ENCODE results near the gene PI4KB. TPM values are rescaled to one million over a fixed set of nuclear protein-coding genes. Genes with fewer than 3 reads are reported as not detected.

The PI4KB gene
- polyA plus RNA-seq (2013): 41.6 TPM

- Histone ChIP-seq H3K36me3 (ENCODE audit: control insufficient read depth in 4 of 4, insufficient read depth in 4 of 4, low read length in 3 of 4) (peaks cover 0 to 21% (median 14%) of the 10 kb centered on the region in 4 experiments), H3K9me3 (ENCODE audit: control extremely low read depth in 1 of 5, control insufficient read depth in 4 of 5, insufficient read depth in 2 of 5, low read depth in 1 of 5, low read length in 4 of 5) (no peaks in the 10 kb centered on the region), H3K27me3 (replicated peaks in 2 of 5; ENCODE audit: control insufficient read depth in 4 of 5, insufficient read depth in 5 of 5, low read length in 4 of 5) (no peaks in the 10 kb centered on the region), H3K4me1 (ENCODE audit: control extremely low read depth in 1 of 4, control insufficient read depth in 4 of 4, insufficient read depth in 4 of 4, low read length in 3 of 4) (peaks cover 4 to 28% (median 20%) of the 10 kb centered on the region in 4 experiments), H3K27ac (ENCODE audit: insufficient read depth in 1 of 2, low read depth in 1 of 2, low read length in 2 of 2, poor library complexity in 1 of 2, severe bottlenecking in 2 of 2) (peak within 1 kb of the TSS; percentile 99 to 100), H3K4me3 (ENCODE audit: control insufficient read depth in 1 of 7, extremely low read depth in 1 of 7, insufficient read depth in 4 of 7, low read depth in 2 of 7, low read length in 6 of 7) (peak within 1 kb of the TSS; percentile 41 to 93 (median 77))
- POLR2A ChIA-PET: interaction anchor here (0.6 to 1.7 kb wide), 8 partner anchors 9 to 133 kb away, joined by 3 to 6 read pairs (median 4); partner anchors contain the start of genes PSMB4 and ZNF687
- 0% methylated on average over 24 of the region's 40 CpGs for WGBS (ENCODE audit: insufficient coverage)
- DNase-seq: peak; percentile 98 to 99 (median 99)
- CTCF ChIA-PET: interaction anchor here (1.0 to 41.8 kb wide), 6 partner anchors 5 to 76 kb away, joined by 3 to 644 read pairs (median 4); partner anchors contain the start of gene PI4KB
Observed at GRCh38 chr1:151327223-151327902, at the start of gene PI4KB. TSS of gene PI4KB (minus strand) at chr1:151327416. CDS start at chr1:151316481, 10,935 bp downstream.

GRCh38 chr1:151373196-151373595 lies 46.0 kb upstream of the PI4KB start:
- Histone ChIP-seq H3K9me3 (ENCODE audit: control extremely low read depth in 1 of 5, control insufficient read depth in 4 of 5, insufficient read depth in 2 of 5, low read depth in 1 of 5, low read length in 4 of 5) (no peaks in the 10 kb centered on the region), H3K27me3 (replicated peaks in 2 of 5; ENCODE audit: control insufficient read depth in 4 of 5, insufficient read depth in 5 of 5, low read length in 4 of 5) (no peaks in the 10 kb centered on the region), H3K27ac (ENCODE audit: insufficient read depth in 1 of 2, low read depth in 1 of 2, low read length in 2 of 2, poor library complexity in 1 of 2, severe bottlenecking in 2 of 2) (no peak overlapping the region), H3K4me1 (ENCODE audit: control extremely low read depth in 1 of 4, control insufficient read depth in 4 of 4, insufficient read depth in 4 of 4, low read length in 3 of 4) (peaks cover 0 to 27% (median 20%) of the 10 kb centered on the region in 4 experiments), H3K36me3 (ENCODE audit: control insufficient read depth in 4 of 4, insufficient read depth in 4 of 4, low read length in 3 of 4) (no peaks in the 10 kb centered on the region), H3K4me3 (ENCODE audit: control insufficient read depth in 1 of 7, extremely low read depth in 1 of 7, insufficient read depth in 4 of 7, low read depth in 2 of 7, low read length in 6 of 7) (no peak overlapping the region)
- WGBS (ENCODE audit: insufficient coverage): 100% methylated on average over 6 of the region's 14 CpGs
- ChIA-PET POLR2A (no interaction called here), CTCF (no interaction called here)
- no peak for DNase-seq

DNA sequence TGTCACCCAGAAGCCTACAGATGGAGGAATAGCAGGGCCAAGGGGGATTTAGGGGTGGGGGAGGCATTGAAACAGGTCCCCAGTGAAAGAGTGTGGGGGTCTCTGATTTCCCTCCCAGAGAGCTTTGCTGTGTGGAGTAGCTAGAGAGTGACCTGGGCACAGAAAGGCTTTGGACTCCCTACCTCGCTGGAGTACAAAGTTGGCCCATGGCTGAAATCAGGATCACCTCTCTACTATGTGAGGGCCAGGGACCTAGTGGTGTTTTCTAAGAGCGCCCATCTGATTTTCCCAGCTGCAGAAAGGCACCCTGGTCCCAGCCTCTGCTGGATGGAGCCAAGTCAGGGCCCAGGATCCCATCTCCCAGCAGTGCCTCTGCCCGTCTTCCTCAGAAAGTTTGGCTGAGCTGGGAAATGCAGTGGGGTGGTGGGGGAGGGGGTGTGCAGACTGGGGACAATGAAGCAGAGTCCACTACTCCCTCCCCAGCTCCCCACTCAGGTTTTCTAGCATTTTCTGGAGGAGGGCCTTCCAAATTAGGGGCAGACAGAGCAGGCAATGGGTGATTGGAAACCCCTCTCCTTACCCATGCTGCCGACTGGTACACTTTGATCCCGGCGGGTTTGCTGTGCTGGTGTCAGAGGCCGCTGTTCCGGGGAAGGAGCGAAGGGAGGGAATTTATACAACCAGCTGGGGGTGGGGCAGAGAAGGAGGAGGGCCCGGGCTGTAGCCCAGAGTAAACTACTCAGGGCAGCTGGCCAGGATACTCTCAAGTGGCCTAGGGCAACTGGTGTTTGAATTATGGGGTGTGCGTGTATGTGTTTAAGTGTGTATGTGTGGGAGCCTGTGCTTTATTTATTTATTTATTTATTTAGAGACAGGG lies 45.1 kb upstream of the PI4KB start, which contains the start of gene SELENBP1:
SELENBP1 (minus strand) TSS at position 648 of the 877 bp plus-strand sequence; CDS start at position 584, 64 bp downstream.
- CTCF ChIA-PET: interaction anchor here (0.9 to 1.2 kb wide), 3 partner anchors 12 to 32 kb away, joined by 3 to 5 read pairs (median 4); no protein-coding TSS in a partner anchor
- no peaks in the 10 kb centered on the region for H3K36me3 ChIP-seq (ENCODE audit: control insufficient read depth in 4 of 4, insufficient read depth in 4 of 4, low read length in 3 of 4)
- no peaks in the 10 kb centered on the region for H3K27me3 ChIP-seq (replicated peaks in 2 of 5; ENCODE audit: control insufficient read depth in 4 of 5, insufficient read depth in 5 of 5, low read length in 4 of 5)
- no peak within 1 kb of the TSS for H3K27ac ChIP-seq (ENCODE audit: insufficient read depth in 1 of 2, low read depth in 1 of 2, low read length in 2 of 2, poor library complexity in 1 of 2, severe bottlenecking in 2 of 2)
- POLR2A ChIA-PET: interaction anchor here (1.0 kb wide), 1 partner anchor 27 kb away, joined by 3 read pairs; the partner anchor contains the start of gene PSMB4
- 92% methylated on average over 8 of the region's 11 CpGs for WGBS (ENCODE audit: insufficient coverage)
- H3K4me1 ChIP-seq (ENCODE audit: control extremely low read depth in 1 of 4, control insufficient read depth in 4 of 4, insufficient read depth in 4 of 4, low read length in 3 of 4): peaks cover 0 to 27% (median 20%) of the 10 kb centered on the region in 4 experiments
- H3K9me3 ChIP-seq (ENCODE audit: control extremely low read depth in 1 of 5, control insufficient read depth in 4 of 5, insufficient read depth in 2 of 5, low read depth in 1 of 5, low read length in 4 of 5): no peaks in the 10 kb centered on the region
- no peak within 1 kb of the TSS for H3K4me3 ChIP-seq (ENCODE audit: control insufficient read depth in 1 of 7, extremely low read depth in 1 of 7, insufficient read depth in 4 of 7, low read depth in 2 of 7, low read length in 6 of 7)
- DNase-seq: no peak

DNA sequence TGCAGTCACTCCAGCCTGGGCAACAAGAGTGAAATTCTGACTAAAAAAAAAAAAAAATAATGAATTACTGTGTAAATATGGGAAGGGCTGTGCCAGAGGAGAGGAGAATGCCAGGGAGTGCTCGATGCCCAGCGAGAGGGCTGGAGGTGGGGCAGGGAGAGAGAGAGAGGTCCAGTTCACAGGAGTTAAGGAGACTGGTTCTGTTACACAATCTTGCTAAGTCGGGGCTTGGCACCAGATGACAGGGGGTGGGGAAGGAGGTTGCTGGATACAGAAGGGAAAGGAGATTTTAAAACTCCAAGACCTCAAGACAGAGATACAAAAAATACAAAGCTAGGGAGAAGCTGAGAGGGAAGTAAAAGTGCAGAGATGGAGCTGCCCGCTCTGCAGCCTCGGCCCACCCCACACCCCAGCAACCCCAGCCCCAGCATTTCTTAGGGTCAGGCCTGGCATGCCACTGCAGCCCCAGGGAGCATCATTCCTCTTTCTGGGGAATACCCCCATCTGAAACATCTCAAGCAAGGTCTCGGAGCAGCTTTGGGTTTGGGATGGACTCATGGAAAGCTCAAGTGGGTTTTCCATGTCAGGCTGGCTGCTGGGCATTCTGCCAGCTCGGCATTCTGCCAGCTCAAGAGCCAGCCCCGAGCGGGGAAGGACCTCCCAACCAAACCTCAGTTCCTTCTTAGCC lies 44.3 kb upstream of the PI4KB start:
- no peak overlapping the region for H3K4me3 ChIP-seq (ENCODE audit: control insufficient read depth in 1 of 7, extremely low read depth in 1 of 7, insufficient read depth in 4 of 7, low read depth in 2 of 7, low read length in 6 of 7)
- no peak overlapping the region for H3K27ac ChIP-seq (ENCODE audit: insufficient read depth in 1 of 2, low read depth in 1 of 2, low read length in 2 of 2, poor library complexity in 1 of 2, severe bottlenecking in 2 of 2)
- peaks cover 0 to 27% (median 20%) of the 10 kb centered on the region in 4 experiments for H3K4me1 ChIP-seq (ENCODE audit: control extremely low read depth in 1 of 4, control insufficient read depth in 4 of 4, insufficient read depth in 4 of 4, low read length in 3 of 4)
- POLR2A ChIA-PET: interaction anchor here (0.7 to 1.0 kb wide), 2 partner anchors 20 to 28 kb away, joined by 3 to 4 read pairs; partner anchors contain the start of gene PSMB4
- CTCF ChIA-PET: interaction anchor here (0.9 to 1.2 kb wide), 3 partner anchors 12 to 31 kb away, joined by 3 to 5 read pairs (median 4); no protein-coding TSS in a partner anchor
- H3K36me3 ChIP-seq (ENCODE audit: control insufficient read depth in 4 of 4, insufficient read depth in 4 of 4, low read length in 3 of 4): no peaks in the 10 kb centered on the region
- DNase-seq: no peak
- H3K9me3 ChIP-seq (ENCODE audit: control extremely low read depth in 1 of 5, control insufficient read depth in 4 of 5, insufficient read depth in 2 of 5, low read depth in 1 of 5, low read length in 4 of 5): no peaks in the 10 kb centered on the region
- no peaks in the 10 kb centered on the region for H3K27me3 ChIP-seq (replicated peaks in 2 of 5; ENCODE audit: control insufficient read depth in 4 of 5, insufficient read depth in 5 of 5, low read length in 4 of 5)
- WGBS (ENCODE audit: insufficient coverage): 82% methylated on average over 8 of the region's 9 CpGs

DNA sequence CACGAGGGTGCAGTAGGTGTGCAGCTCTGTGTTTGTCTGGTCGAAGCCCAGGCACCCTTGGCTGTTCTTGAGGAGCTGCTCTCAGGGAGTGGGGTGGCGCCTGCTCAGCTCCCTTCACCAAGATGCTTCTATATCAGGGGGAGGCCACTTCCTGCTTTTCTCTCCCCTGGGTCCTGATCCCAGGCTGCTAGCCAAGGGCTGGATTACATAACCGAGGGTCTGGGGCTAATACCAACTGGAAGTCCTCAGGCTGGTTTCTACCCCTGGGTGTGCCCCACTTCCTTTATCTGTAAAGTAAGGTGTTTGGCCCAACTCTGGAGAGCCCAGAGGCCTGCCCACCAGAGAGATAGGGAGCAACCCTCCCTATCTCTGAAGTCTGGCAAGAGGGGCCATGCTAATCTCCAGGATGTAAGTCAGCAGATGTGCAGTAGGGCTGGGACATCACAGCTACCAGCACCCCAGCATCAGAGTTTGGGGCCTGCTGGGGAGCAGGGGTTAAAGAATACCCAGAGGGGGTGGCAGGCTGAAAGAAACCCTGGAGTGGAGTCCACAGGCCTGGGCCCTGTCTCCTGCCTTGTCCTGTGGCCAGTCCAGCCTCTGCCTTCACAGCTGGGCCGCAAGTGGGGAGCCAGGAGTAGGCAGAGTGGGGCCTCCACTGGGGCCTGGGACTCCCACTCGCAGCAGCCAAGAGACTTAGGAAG lies 43.1 kb upstream of the PI4KB start:
- Histone ChIP-seq H3K4me1 (ENCODE audit: control extremely low read depth in 1 of 4, control insufficient read depth in 4 of 4, insufficient read depth in 4 of 4, low read length in 3 of 4) (peaks cover 0 to 27% (median 20%) of the 10 kb centered on the region in 4 experiments), H3K27ac (ENCODE audit: insufficient read depth in 1 of 2, low read depth in 1 of 2, low read length in 2 of 2, poor library complexity in 1 of 2, severe bottlenecking in 2 of 2) (peak overlapping the region in 1 of 2 experiments; percentile 3), H3K4me3 (ENCODE audit: control insufficient read depth in 1 of 7, extremely low read depth in 1 of 7, insufficient read depth in 4 of 7, low read depth in 2 of 7, low read length in 6 of 7) (no peak overlapping the region), H3K36me3 (ENCODE audit: control insufficient read depth in 4 of 4, insufficient read depth in 4 of 4, low read length in 3 of 4) (no peaks in the 10 kb centered on the region), H3K27me3 (replicated peaks in 2 of 5; ENCODE audit: control insufficient read depth in 4 of 5, insufficient read depth in 5 of 5, low read length in 4 of 5) (no peaks in the 10 kb centered on the region), H3K9me3 (ENCODE audit: control extremely low read depth in 1 of 5, control insufficient read depth in 4 of 5, insufficient read depth in 2 of 5, low read depth in 1 of 5, low read length in 4 of 5) (no peaks in the 10 kb centered on the region)
- ChIA-PET CTCF (interaction anchor here (1.0 to 7.4 kb wide), 3 partner anchors 12 to 29 kb away, joined by 3 to 39 read pairs (median 3); no protein-coding TSS in a partner anchor), POLR2A (interaction anchor here (0.7 kb wide), 1 partner anchor 19 kb away, joined by 4 read pairs; no protein-coding TSS in a partner anchor)
- WGBS (ENCODE audit: insufficient coverage): 76% methylated on average over 6 of the region's 6 CpGs
- DNase-seq: peak; percentile 45 to 83 (median 68)

DNA sequence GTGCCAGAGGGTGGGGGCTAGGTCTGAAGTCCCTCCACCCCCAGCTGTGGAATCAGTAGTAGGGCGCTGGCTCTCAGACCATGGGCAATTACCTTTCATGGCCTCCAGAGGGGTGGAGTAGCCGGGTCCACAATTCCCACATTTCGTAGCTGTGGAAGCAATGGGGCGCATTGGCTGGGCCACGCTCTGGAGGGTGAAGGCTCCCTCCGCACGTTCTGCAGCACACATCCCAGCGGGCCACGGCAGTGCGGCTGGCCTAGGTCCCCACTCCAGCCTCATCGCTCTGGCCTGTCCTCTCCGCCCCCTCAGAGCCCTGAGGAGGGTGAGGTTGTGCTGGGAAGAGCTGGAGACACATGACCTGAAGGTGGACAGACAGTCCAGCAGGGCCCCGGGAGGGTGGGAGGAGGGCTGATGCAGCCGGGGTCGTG lies 42.4 kb upstream of the PI4KB start:
- H3K36me3 ChIP-seq (ENCODE audit: control insufficient read depth in 4 of 4, insufficient read depth in 4 of 4, low read length in 3 of 4): no peaks in the 10 kb centered on the region
- H3K27ac ChIP-seq (ENCODE audit: insufficient read depth in 1 of 2, low read depth in 1 of 2, low read length in 2 of 2, poor library complexity in 1 of 2, severe bottlenecking in 2 of 2): no peak overlapping the region
- H3K4me3 ChIP-seq (ENCODE audit: control insufficient read depth in 1 of 7, extremely low read depth in 1 of 7, insufficient read depth in 4 of 7, low read depth in 2 of 7, low read length in 6 of 7): no peak overlapping the region
- H3K27me3 ChIP-seq (replicated peaks in 2 of 5; ENCODE audit: control insufficient read depth in 4 of 5, insufficient read depth in 5 of 5, low read length in 4 of 5): no peaks in the 10 kb centered on the region
- peaks cover 0 to 27% (median 20%) of the 10 kb centered on the region in 4 experiments for H3K4me1 ChIP-seq (ENCODE audit: control extremely low read depth in 1 of 4, control insufficient read depth in 4 of 4, insufficient read depth in 4 of 4, low read length in 3 of 4)
- POLR2A ChIA-PET: no interaction called here
- DNase-seq: no peak
- WGBS (ENCODE audit: insufficient coverage): 99% methylated on average over 11 of the region's 15 CpGs
- CTCF ChIA-PET: interaction anchor here (1.2 to 7.4 kb wide), 3 partner anchors 13 to 28 kb away, joined by 3 to 39 read pairs (median 3); no protein-coding TSS in a partner anchor
- H3K9me3 ChIP-seq (ENCODE audit: control extremely low read depth in 1 of 5, control insufficient read depth in 4 of 5, insufficient read depth in 2 of 5, low read depth in 1 of 5, low read length in 4 of 5): no peaks in the 10 kb centered on the region
